Dendritic cell treated with granulocyte-macrophage colony-stimulating factor and Interleukin-4, amounts not matched to agents 40 ng/mL and 50 ng/mL, for 4 days (primary cell): Measurements from ENCODE around the gene TEX2.

Experiments used
- H3K27ac Mint-ChIP-seq: one replicate; pipeline ENCODE4 v1.8.0; 2022; ENCODE audit warnings: mild to moderate bottlenecking, mixed read lengths
- H3K27me3 Mint-ChIP-seq: one replicate; pipeline ENCODE4 v1.8.0; 2022; ENCODE audit warnings: mild to moderate bottlenecking, mixed read lengths
- H3K36me3 Mint-ChIP-seq: one replicate; pipeline ENCODE4 v1.8.0; 2022; ENCODE audit warnings: low read depth, mixed read lengths
- H3K4me1 Mint-ChIP-seq: one replicate; pipeline ENCODE4 v1.8.0; 2022; ENCODE audit warnings: low read depth, mixed read lengths
- H3K4me3 Mint-ChIP-seq: one replicate; pipeline ENCODE4 v1.8.0; 2022; ENCODE audit warnings: mild to moderate bottlenecking, moderate library complexity, mixed read lengths
- H3K9me3 Mint-ChIP-seq: one replicate; pipeline ENCODE4 v1.8.0; 2022; ENCODE audit warnings: mixed read lengths
- intact Hi-C: fragments of 100-400 bp; cut with micrococcal nuclease; formaldehyde crosslinking; loops from one replicate; pipeline ENCODE4 v1.15.0; 2022

TEX2 gene

GRCh38 chr17:64145751-64146417 lies 117.2 kb downstream of the TEX2 start:
- no peaks in the 10 kb centered on the region for H3K9me3 Mint-ChIP-seq
- intact Hi-C loops, result loop anchor here (1.0 to 5.0 kb wide), 3 partner anchors 16 to 137 kb away; partner anchors contain the start of genes ERN1 and TEX2
- peaks cover 23% of the 10 kb centered on the region for H3K36me3 Mint-ChIP-seq
- H3K4me3 Mint-ChIP-seq, result no peak overlapping the region
- no peaks in the 10 kb centered on the region for H3K27me3 Mint-ChIP-seq
- H3K4me1 Mint-ChIP-seq, result peaks cover 32% of the 10 kb centered on the region
- no peak overlapping the region for H3K27ac Mint-ChIP-seq

GRCh38 chr17:64145375-64145750 lies 117.7 kb downstream of the TEX2 start:
- Mint-ChIP-seq H3K4me3 (no peak overlapping the region), H3K4me1 (peaks cover 32% of the 10 kb centered on the region)

GRCh38 chr17:64139542-64139941 lies 123.5 kb downstream of the TEX2 start:
- H3K27me3 Mint-ChIP-seq, result no peaks in the 10 kb centered on the region
- no peaks in the 10 kb centered on the region for H3K36me3 Mint-ChIP-seq
- H3K4me3 Mint-ChIP-seq, result no peak overlapping the region
- H3K4me1 Mint-ChIP-seq, result no peaks in the 10 kb centered on the region
- no peaks in the 10 kb centered on the region for H3K9me3 Mint-ChIP-seq
- H3K27ac Mint-ChIP-seq, result no peak overlapping the region
- intact Hi-C loops, result no loop called here

More at GRCh38 chr17:64145375-64145750, 117.7 kb downstream of the TEX2 start:
- Mint-ChIP-seq H3K9me3 (no peaks in the 10 kb centered on the region), H3K36me3 (peaks cover 18% of the 10 kb centered on the region), H3K27ac (no peak overlapping the region), H3K27me3 (no peaks in the 10 kb centered on the region)
- intact Hi-C loops, result loop anchor here (1.0 to 5.0 kb wide), 2 partner anchors 15 to 117 kb away; partner anchors contain the start of genes ERN1 and TEX2

- no peak overlapping the region for H3K4me3 Mint-ChIP-seq
- no peak overlapping the region for H3K27ac Mint-ChIP-seq
- no peaks in the 10 kb centered on the region for H3K9me3 Mint-ChIP-seq
- intact Hi-C loops, result no loop called here
- H3K27me3 Mint-ChIP-seq, result no peaks in the 10 kb centered on the region
- peaks cover 6% of the 10 kb centered on the region for H3K4me1 Mint-ChIP-seq
- no peaks in the 10 kb centered on the region for H3K36me3 Mint-ChIP-seq
These were observed 124.6 kb downstream of the TEX2 start for GRCh38 chr17:64138441-64138840.

GRCh38 chr17:64135000-64135399 lies 128.1 kb downstream of the TEX2 start:
- intact Hi-C loops, result loop anchor here (5.0 kb wide), 2 partner anchors 147 to 218 kb away; partner anchors contain the start of gene GH1
- no peak overlapping the region for H3K4me3 Mint-ChIP-seq

GRCh38 chr17:64134216-64134970 lies 128.7 kb downstream of the TEX2 start:
- peaks cover 6% of the 10 kb centered on the region for H3K36me3 Mint-ChIP-seq
- intact Hi-C loops, result loop anchor here (5.0 kb wide), 2 partner anchors 148 to 217 kb away; partner anchors contain the start of gene GH1
- H3K27me3 Mint-ChIP-seq, result no peaks in the 10 kb centered on the region
- H3K9me3 Mint-ChIP-seq, result no peaks in the 10 kb centered on the region
- H3K4me3 Mint-ChIP-seq, result no peak overlapping the region
- no peak overlapping the region for H3K27ac Mint-ChIP-seq
- H3K4me1 Mint-ChIP-seq, result peaks cover 37% of the 10 kb centered on the region

More at GRCh38 chr17:64135000-64135399, 128.1 kb downstream of the TEX2 start:
- Mint-ChIP-seq H3K27ac (no peak overlapping the region), H3K36me3 (peaks cover 6% of the 10 kb centered on the region), H3K27me3 (no peaks in the 10 kb centered on the region), H3K4me1 (peaks cover 37% of the 10 kb centered on the region), H3K9me3 (no peaks in the 10 kb centered on the region)

- intact Hi-C loops, result loop anchor here (1.0 to 5.0 kb wide), 4 partner anchors 104 to 216 kb away; partner anchors contain the start of gene GH1
- no peaks in the 10 kb centered on the region for H3K9me3 Mint-ChIP-seq
- H3K4me1 Mint-ChIP-seq, result peaks cover 43% of the 10 kb centered on the region
- peaks cover 6% of the 10 kb centered on the region for H3K36me3 Mint-ChIP-seq
- H3K27ac Mint-ChIP-seq, result no peak overlapping the region
- no peaks in the 10 kb centered on the region for H3K27me3 Mint-ChIP-seq
- no peak overlapping the region for H3K4me3 Mint-ChIP-seq
These were observed 129.4 kb downstream of the TEX2 start for GRCh38 chr17:64133546-64134215.

GRCh38 chr17:64131606-64132270 lies 131.3 kb downstream of the TEX2 start:
- intact Hi-C loops, result loop anchor here (2.0 to 5.0 kb wide), 3 partner anchors 69 to 214 kb away; partner anchors contain the start of gene GH1
- peaks cover 6% of the 10 kb centered on the region for H3K36me3 Mint-ChIP-seq
- H3K27ac Mint-ChIP-seq, result peak overlapping the region; percentile 100
- H3K27me3 Mint-ChIP-seq, result no peaks in the 10 kb centered on the region
- H3K4me3 Mint-ChIP-seq, result no peak overlapping the region
- no peaks in the 10 kb centered on the region for H3K9me3 Mint-ChIP-seq
- peaks cover 43% of the 10 kb centered on the region for H3K4me1 Mint-ChIP-seq

- Mint-ChIP-seq H3K4me3 (peak overlapping the region; percentile 82), H3K4me1 (peaks cover 48% of the 10 kb centered on the region), H3K27me3 (no peaks in the 10 kb centered on the region), H3K9me3 (no peaks in the 10 kb centered on the region), H3K36me3 (peaks cover 6% of the 10 kb centered on the region), H3K27ac (peak overlapping the region; percentile 100)
- intact Hi-C loops, result loop anchor here (1.0 to 5.0 kb wide), 4 partner anchors 15 to 213 kb away; partner anchors contain the start of gene GH1
These were observed 132.5 kb downstream of the TEX2 start for GRCh38 chr17:64130559-64131001.

- no peaks in the 10 kb centered on the region for H3K27me3 Mint-ChIP-seq
- peak within 1 kb of the TSS; percentile 82 for H3K4me3 Mint-ChIP-seq
- intact Hi-C loops, result loop anchor here (1.0 to 5.0 kb wide), 6 partner anchors 15 to 213 kb away; partner anchors contain the start of gene GH1
- H3K27ac Mint-ChIP-seq, result peak within 1 kb of the TSS; percentile 100
- peaks cover 50% of the 10 kb centered on the region for H3K4me1 Mint-ChIP-seq
- no peaks in the 10 kb centered on the region for H3K9me3 Mint-ChIP-seq
- H3K36me3 Mint-ChIP-seq, result peaks cover 6% of the 10 kb centered on the region
These were observed 133.1 kb downstream of the TEX2 start, which contains the start of gene ERN1 for GRCh38 chr17:64129765-64130558. Gene ERN1, minus strand, starts transcription at chr17:64130144. Its CDS starts 115 bp downstream, at chr17:64130029.

- Mint-ChIP-seq H3K36me3 (peaks cover 11% of the 10 kb centered on the region), H3K27me3 (no peaks in the 10 kb centered on the region), H3K27ac (peak overlapping the region; percentile 100), H3K9me3 (no peaks in the 10 kb centered on the region), H3K4me1 (peaks cover 50% of the 10 kb centered on the region), H3K4me3 (peak overlapping the region; percentile 82)
- intact Hi-C loops, result loop anchor here (2.0 to 5.0 kb wide), 2 partner anchors 37 to 55 kb away; no protein-coding TSS in a partner anchor
These were observed 133.6 kb downstream of the TEX2 start for GRCh38 chr17:64129515-64129764.

- H3K27ac Mint-ChIP-seq, result peak overlapping the region; percentile 100
- intact Hi-C loops, result loop anchor here (2.0 to 5.0 kb wide), 2 partner anchors 37 to 54 kb away; no protein-coding TSS in a partner anchor
- peak overlapping the region; percentile 82 for H3K4me3 Mint-ChIP-seq
- no peaks in the 10 kb centered on the region for H3K27me3 Mint-ChIP-seq
- peaks cover 51% of the 10 kb centered on the region for H3K4me1 Mint-ChIP-seq
- no peaks in the 10 kb centered on the region for H3K9me3 Mint-ChIP-seq
- H3K36me3 Mint-ChIP-seq, result peaks cover 15% of the 10 kb centered on the region
These were observed 134.1 kb downstream of the TEX2 start for GRCh38 chr17:64128787-64129514.
